ENCODE results near the gene IZUMO4.

Gene IZUMO4

DNA sequence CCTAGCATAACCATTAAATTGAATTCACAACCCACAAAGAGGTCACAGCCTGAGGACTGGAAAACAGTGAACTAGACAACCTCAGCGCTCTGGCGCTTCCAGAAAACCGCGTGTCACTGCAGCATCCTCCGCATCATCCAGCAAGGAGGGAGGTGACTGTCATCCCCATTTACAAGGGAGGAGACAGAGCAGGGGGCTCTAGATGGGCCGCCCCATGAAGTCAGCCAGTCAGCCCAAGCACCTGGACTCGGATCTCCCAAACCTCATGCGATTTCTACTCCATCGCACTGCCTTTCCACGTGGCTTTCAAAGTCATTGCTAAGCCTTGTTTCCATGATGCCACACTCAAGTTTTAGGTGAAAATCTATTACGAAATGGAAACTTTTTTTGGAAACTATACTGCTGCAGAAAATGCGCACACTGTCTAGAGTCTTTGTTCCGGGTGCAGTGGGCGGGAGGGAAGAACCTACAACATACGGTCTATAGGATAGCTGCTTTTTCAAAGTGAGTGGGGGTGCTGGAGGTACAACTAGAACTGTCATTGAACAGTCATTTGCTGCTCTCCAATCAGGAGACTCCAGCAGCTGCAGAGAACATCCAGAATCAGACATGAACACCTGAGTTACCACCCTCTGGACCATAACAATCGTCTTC, 51.9 kb downstream of the IZUMO4 start:
- no peak for DNase-seq (ENCODE audit: low spot score)
